Esophagus muscularis mucosa (tissue), 4 donors: Measurements from ENCODE around the gene HS6ST3. TPM values are rescaled to one million over a fixed set of nuclear protein-coding genes. Genes with fewer than 3 reads are reported as not detected.

Source experiments
- DNase-seq: peaks from one replicate; pipeline ENCODE4 v3.0.0-alpha.2; 2017; ENCODE audit errors: extremely low spot score
- H3K27ac ChIP-seq, 4 donors: fragments of 200-600 bp; sonication (generic); replicated peaks in 1 of 4; 1 replicate in 3 of 4; 2 replicates in 1 of 4; pipeline ENCODE4 v1.5.1; 2016 to 2019; ENCODE audit warnings: mild to moderate bottlenecking in 1 of 4
- H3K27me3 ChIP-seq, 4 donors: fragments of 200-600 bp; sonication (generic); one replicate each; pipeline versions ENCODE4 v1.5.1 to v1.6.0; 2016 to 2019
- H3K36me3 ChIP-seq, 4 donors: fragments of 200-600 bp; sonication (generic); one replicate each; pipeline ENCODE4 v1.5.1; 2016 to 2019
- H3K4me1 ChIP-seq, 4 donors: fragments of 200-600 bp; sonication (generic); one replicate each; pipeline ENCODE4 v1.5.1; 2016 to 2019
- H3K4me3 ChIP-seq, 4 donors: fragments of 200-600 bp; sonication (generic); 1 replicate in 2 of 4; 2 replicates in 2 of 4; pipeline ENCODE4 v1.5.1; 2016 to 2019; ENCODE audit warnings: mild to moderate bottlenecking in 4 of 4, moderate library complexity in 1 of 4
- H3K9me3 ChIP-seq, 4 donors: fragments of 200-600 bp; sonication (generic); 1 replicate in 3 of 4; 2 replicates in 1 of 4; pipeline ENCODE4 v1.5.1; 2016 to 2019
- EP300 ChIP-seq: sonication (generic); formaldehyde crosslinking; IDR thresholded peaks from one replicate; pipeline ENCODE4 v1.6.1; 2017; ENCODE audit warnings: antibody characterized with exemption
- POLR2A ChIP-seq: fragments of 450-650 bp; IDR thresholded peaks from one replicate; pipeline ENCODE4 v1.6.1; 2017; ENCODE audit warnings: antibody characterized with exemption, moderate library complexity, mild to moderate bottlenecking, low read depth
- POLR2AphosphoS5 ChIP-seq, 2 donors: sonication (generic); formaldehyde crosslinking; IDR thresholded peaks; one replicate each; pipeline ENCODE4 v1.6.1; 2017; ENCODE audit warnings: antibody characterized with exemption in 2 of 2
- WGBS: methylation state at CpG from one replicate; pipeline ENCODE4 v1.1.5; 2018; 5-methylcytosine and 5-hydroxymethylcytosine counted together
- intact Hi-C: fragments of 100-400 bp; cut with DNase I; formaldehyde crosslinking; loops from one replicate; pipeline ENCODE4 v1.15.1; 2023
- total RNA-seq, 4 donors: library from RNA; depleted of rRNA; stranded (reverse); fragments of >200 nt; gene quantifications; one replicate each; pipeline versions ENCODE4 v1.1.0 to v1.2.1, GENCODE V29; 2016
- TF ChIP-seq, protein P1 (sequence below), 3 experiments: fragments of 200-600 bp in 2 of 3; fragments of 450-650 bp in 1 of 3; sonication (generic) in 2 of 3; IDR thresholded peaks; one replicate each; pipeline ENCODE4 v1.5.1; 2017 to 2019; ENCODE audit warnings: antibody characterized with exemption in 3 of 3, mild to moderate bottlenecking in 2 of 3, moderate library complexity in 1 of 3

HS6ST3 gene
- total RNA-seq, 4 donors from 2014 or later, result 4.6 to 12.4 (median 7.9) TPM

DNA sequence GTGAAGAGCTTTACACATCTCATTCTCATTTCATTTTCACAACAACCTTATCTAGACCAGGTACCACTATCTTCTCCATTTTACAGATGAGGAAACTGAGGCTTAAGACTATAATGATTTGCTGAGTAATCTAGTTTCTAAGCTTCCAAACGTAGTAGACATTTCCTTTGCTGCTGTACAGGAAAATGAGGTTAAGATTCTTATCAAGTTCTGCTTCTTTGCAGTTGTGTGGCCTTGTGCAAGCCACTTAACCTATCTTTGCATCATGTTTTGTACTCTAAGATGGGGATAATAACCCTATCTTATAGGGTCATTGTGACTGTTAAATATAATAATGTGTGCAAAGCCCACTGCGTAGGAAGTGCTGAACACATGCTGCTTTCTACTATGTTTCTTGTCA lies 307.9 kb downstream of the HS6ST3 start:
- WGBS, result 68% methylated on average over 2 of the region's 2 CpGs
- no peak for DNase-seq
- intact Hi-C loops, result no loop called here

DNA sequence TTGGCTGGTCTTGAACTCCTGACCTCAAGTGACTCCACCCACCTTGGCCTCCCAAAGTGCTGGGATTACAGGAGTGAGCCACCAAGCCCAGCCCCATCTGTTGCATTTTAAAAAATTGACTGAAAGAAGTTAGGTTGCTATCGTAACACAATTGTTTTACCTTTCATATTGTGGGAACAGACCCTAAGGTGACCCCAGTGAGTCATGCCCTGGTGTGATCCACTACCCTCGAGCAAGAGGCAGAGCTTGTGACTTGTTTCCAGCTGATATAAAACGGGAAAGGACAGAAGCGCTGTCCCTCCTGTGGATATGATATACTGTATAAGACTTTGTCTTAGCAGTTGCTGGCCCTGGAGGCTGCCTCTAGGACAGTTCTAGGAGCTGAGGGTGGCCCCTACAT lies 308.6 kb downstream of the HS6ST3 start:
- intact Hi-C loops, result no loop called here
- TF ChIP-seq EP300 (no peak), POLR2AphosphoS5 (IDR thresholded peaks at IDR 0.05) (no peak), POLR2A (no peak)
- TF ChIP-seq, protein P1, sequence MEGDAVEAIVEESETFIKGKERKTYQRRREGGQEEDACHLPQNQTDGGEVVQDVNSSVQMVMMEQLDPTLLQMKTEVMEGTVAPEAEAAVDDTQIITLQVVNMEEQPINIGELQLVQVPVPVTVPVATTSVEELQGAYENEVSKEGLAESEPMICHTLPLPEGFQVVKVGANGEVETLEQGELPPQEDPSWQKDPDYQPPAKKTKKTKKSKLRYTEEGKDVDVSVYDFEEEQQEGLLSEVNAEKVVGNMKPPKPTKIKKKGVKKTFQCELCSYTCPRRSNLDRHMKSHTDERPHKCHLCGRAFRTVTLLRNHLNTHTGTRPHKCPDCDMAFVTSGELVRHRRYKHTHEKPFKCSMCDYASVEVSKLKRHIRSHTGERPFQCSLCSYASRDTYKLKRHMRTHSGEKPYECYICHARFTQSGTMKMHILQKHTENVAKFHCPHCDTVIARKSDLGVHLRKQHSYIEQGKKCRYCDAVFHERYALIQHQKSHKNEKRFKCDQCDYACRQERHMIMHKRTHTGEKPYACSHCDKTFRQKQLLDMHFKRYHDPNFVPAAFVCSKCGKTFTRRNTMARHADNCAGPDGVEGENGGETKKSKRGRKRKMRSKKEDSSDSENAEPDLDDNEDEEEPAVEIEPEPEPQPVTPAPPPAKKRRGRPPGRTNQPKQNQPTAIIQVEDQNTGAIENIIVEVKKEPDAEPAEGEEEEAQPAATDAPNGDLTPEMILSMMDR (IDR thresholded peaks at IDR 0.05), result no peak
- Histone ChIP-seq H3K4me3 (no peak overlapping the region), H3K27me3 (no peaks in the 10 kb centered on the region), H3K27ac (no peak overlapping the region), H3K9me3 (no peaks in the 10 kb centered on the region), H3K4me1 (no peaks in the 10 kb centered on the region), H3K36me3 (no peaks in the 10 kb centered on the region)
- WGBS, result 61% methylated on average over 4 of the region's 4 CpGs
- no peak for DNase-seq

More for the DNA sequence above, 307.9 kb downstream of the HS6ST3 start:
- Histone ChIP-seq H3K4me3 (no peak overlapping the region), H3K27me3 (no peaks in the 10 kb centered on the region), H3K9me3 (no peaks in the 10 kb centered on the region), H3K36me3 (no peaks in the 10 kb centered on the region), H3K27ac (no peak overlapping the region), H3K4me1 (no peaks in the 10 kb centered on the region)
- TF ChIP-seq EP300, result no peak
- TF ChIP-seq, protein P1 (IDR thresholded peaks at IDR 0.05), result no peak
- TF ChIP-seq POLR2A, result no peak
- TF ChIP-seq POLR2AphosphoS5 (IDR thresholded peaks at IDR 0.05), result no peak

DNA sequence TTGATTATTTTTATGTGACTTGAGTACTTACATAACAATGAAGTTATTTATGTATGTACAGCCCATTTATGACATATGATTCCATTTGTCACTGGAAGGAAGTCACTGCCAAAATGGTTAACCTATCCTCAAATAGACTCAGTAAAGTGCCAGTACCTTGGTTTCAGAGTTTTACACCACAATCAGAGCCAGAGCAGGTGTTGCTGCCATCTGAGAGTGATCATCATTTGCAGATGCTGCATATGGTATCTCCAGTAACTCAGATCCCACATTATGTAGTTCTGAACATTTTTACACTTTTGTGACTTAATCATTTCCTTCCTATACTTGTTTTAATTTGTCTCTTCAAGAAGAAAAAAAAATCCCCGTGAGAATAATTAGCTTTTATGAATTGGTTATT lies 313.3 kb downstream of the HS6ST3 start:
- Histone ChIP-seq H3K27me3 (no peaks in the 10 kb centered on the region), H3K36me3 (no peaks in the 10 kb centered on the region), H3K4me3 (no peak overlapping the region), H3K27ac (no peak overlapping the region), H3K4me1 (no peaks in the 10 kb centered on the region), H3K9me3 (no peaks in the 10 kb centered on the region)
- no peak for DNase-seq
- TF ChIP-seq EP300 (no peak), POLR2AphosphoS5 (IDR thresholded peaks at IDR 0.05) (no peak), POLR2A (no peak)
- TF ChIP-seq, protein P1 (IDR thresholded peaks at IDR 0.05), result no peak
- WGBS, result 83% methylated on average over 1 of the region's 1 CpG
- intact Hi-C loops, result no loop called here

DNA sequence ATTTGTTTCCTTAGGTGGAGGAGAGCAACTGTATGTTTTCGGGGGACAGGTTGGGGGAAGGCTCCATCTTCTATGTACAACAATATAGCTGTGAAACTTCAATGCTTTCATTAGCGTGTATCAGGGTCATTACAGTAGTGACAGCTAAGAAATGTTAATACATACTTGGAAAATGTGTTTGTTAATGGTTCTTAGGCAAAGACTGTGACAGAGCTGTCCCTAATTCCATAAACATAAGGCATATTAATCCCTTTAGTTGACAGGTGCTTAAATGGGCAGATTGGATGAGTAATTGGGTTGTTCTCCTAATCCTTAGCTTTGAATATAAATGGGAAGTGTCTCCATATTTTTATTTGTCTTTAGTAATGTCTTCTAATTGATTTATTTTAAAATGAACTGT lies 313.7 kb downstream of the HS6ST3 start:
- no peak overlapping the region for H3K27ac ChIP-seq
- no peaks in the 10 kb centered on the region for H3K9me3 ChIP-seq
- DNase-seq, result no peak
- 80% methylated on average over 2 of the region's 2 CpGs for whole genome bisulfite sequencing
- H3K4me3 ChIP-seq, result no peak overlapping the region
- H3K36me3 ChIP-seq, result no peaks in the 10 kb centered on the region
- H3K4me1 ChIP-seq, result no peaks in the 10 kb centered on the region
- intact Hi-C loops, result no loop called here
- H3K27me3 ChIP-seq, result no peaks in the 10 kb centered on the region
- TF ChIP-seq POLR2AphosphoS5 (IDR thresholded peaks at IDR 0.05) (no peak), EP300 (no peak)
- TF ChIP-seq, protein P1 (IDR thresholded peaks at IDR 0.05), result no peak

DNA sequence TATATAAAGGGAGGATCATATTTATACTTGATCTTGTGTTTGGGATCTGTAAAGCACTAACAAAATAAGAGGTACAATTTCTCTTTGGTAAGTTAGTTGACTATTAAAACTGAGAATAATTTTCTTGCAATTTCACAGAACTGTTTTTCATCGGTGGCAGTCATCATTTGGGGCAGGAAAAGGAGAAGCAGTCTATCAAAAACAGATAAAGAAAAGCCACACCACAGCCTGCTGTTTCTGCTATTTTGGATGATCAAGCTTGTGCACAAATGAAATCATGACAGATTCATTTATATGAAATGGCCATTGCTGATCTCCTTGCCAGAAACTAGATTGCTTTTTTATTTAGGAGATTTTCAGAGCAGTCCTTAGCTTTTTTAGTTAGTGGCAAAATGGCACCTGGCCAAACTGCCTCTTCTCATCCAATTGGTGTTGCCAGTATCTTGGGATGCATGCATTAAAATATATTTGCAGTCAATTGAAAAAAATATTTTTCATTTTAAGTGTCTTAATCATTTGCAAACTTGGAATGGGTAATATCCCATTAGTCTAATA lies 326.0 kb downstream of the HS6ST3 start:
- 59% methylated on average over 1 of the region's 1 CpG for WGBS
- TF ChIP-seq, protein P1 (IDR thresholded peaks at IDR 0.05), result no peak
- TF ChIP-seq EP300 (no peak), POLR2AphosphoS5 (IDR thresholded peaks at IDR 0.05) (no peak), POLR2A (no peak)
- Histone ChIP-seq H3K27ac (no peak overlapping the region), H3K9me3 (no peaks in the 10 kb centered on the region), H3K4me3 (no peak overlapping the region), H3K4me1 (no peaks in the 10 kb centered on the region), H3K36me3 (no peaks in the 10 kb centered on the region), H3K27me3 (no peaks in the 10 kb centered on the region)
- DNase-seq, result no peak
- intact Hi-C loops, result no loop called here
